CMK (cell line): ENCODE data around the gene LRRC2.
"Not testable (repeated sequence)": the region's sequence is repeated elsewhere in the genome, so short reads cannot be mapped to it uniquely, and the experiment has no call there.

Source experiments
- DNase-seq: peaks from one replicate; pipeline ENCODE4 v3.0.0-alpha.2; 2010; ENCODE audit warnings: low read depth

Gene LRRC2

DNA sequence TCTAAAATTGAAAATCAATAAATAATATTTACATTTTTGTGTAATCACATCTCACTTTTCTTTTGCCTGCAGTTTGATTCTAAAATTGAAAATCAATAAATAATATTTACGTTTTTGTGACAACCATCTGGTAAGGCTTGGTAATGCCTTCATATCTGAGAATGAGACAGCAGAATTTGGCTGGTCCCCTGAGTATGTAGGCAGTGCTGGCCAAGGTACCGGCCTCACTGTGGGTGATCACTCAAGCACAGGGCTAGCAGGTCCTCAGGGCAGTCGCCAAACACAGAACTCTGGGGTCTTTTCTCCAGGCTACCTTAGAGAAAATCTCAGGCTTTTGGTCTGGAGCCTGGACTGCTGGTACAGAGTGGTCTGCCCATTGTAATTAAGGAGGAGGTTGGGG is 42.1 kb downstream of the LRRC2 start:
- DNase-seq: no peak

DNA sequence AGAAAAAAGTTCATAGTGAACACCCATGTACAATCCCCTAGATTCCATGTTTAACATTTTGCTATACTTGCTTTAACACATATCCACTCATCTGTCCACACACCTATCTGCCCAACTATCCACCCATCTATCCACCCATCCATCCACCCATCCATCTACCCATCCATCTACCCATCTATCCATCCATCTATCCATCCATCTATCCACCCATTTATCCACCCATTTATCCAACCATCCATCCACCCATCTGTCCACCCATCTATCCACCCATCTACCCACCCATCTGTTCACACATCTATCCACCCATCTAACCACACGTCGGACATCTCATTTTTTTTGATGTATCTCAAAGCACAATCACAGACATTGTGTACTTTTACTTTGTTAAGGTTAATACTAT is 42.5 kb downstream of the LRRC2 start:
- DNase-seq: no peak

DNA sequence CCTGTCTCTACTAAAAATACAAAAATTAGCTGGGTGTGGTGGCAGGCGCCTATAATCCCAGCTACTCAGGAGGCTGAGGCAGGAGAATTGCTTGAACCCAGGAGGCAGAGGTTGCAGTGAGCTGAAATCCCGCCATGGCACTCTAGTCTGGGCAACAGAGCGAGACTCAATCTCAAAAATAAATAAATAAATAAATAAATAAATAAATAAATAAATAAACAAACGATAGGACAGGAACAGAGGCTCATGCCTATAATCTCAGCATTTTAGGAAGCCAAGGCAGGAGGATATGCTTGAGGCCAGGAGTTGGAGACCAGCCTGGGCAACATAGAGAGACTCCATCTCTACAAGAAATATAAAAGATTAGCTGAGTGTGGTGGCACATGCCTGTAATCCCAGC is 43.9 kb downstream of the LRRC2 start:
- not testable (repeated sequence) for DNase-seq

DNA sequence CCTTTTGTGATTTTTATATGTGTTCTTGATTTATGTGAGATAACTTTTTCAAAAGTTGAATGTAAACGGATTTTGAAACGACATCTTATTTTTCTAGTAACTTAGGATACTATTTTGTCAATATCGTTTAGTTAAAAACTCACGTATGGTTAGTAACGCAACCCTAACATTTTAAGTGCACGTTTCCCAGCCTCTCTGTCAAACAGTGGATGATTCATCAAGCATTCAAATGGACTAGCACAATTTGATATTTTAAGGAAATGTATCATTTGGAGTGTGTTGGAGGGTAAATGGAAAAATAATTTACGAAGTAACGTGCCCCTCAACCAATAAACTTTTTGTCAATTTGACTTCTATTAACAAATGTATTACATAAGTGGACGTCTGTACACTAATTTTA is 45.0 kb downstream of the LRRC2 start:
- DNase-seq: no peak

DNA sequence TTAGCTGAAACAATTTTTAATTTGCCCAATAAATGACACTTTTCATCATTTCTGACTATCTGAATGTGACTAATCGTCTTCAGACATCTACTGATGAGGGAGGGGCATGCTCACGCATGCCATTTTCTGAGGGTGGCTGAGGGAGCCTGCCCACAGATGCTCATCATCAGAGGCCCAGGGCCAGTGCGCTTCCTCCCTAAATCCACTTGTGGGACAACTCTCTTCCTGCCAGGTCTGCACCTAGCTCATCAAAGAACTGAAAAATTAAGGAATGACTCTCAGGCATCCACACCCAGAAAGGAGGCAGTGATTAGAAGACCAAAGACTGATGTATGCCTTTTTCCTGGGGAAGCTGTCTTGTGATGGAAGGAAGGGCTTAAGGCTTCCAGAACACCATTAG is 45.6 kb downstream of the LRRC2 start:
- DNase-seq: no peak

DNA sequence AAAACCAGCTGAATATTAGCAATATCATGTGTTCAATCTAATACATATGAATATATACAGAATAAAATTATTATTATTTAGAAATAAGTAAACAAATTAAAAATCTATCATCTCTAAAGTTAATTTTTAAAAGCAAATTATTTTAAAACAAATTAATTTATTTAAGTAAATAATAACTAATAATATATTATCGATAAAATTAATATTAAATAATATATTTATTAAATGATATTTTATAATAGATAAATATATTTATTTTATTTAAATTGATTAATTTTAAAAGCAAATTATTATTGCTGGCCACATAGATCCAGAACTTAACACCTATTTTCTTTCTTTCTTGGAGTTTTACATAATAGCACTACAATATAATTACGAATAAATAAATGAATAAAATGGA is 46.1 kb downstream of the LRRC2 start:
- no peak for DNase-seq

DNA sequence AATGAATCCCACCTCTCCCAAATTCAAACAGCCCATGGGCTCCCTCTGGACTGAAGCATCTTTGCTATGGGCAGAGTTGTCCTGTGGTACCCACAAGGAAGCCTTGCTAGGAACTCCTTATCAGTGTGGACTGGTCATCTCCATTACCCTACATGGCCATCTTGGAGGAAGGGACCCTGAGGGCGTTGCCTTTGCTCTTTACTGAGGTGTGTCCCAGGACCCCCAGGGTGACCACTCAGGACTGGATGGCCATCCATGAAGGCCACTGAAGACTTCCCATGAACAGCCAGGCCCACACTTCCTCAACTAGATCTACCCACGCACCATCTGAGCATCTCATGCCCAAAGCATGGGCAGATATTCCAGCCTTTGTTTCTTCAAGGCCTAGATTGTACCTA is 48.3 kb downstream of the LRRC2 start:
- DNase-seq: no peak

DNA sequence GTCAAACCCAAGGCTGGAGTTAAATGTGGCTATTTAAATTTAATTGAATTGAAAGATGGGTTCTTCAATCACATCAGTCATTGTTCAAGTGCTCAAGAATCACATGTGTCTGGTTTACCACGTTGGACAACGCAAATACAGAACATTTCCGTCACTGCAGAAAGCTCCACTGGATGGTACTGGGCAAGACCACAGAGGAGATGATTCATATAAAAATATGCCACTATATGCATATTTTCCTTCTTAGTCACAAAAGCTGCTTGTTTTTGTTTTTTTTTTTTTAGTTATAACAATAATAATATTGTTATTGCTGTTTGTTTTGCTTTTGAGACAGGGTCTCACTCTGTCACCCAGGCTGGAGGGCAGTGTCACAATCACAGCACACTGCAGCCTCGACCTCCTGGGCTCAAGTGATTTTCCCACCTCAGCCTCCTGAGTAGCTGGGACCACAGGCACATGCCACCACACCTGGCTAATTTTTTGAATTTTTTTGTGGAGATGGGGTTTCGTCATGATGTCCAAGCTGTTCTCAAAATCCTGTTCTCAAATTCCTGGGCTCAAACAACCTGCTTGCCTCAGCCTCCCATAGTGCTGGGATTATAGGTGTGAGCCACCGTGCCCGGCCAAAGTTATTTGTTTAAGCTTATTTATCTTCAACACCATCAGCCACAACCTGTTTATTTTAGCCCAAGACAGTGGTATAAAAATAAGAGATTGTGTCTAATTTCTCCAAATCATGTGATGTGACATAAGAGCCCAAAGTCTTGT is 48.9 kb downstream of the LRRC2 start:
- no peak for DNase-seq

DNA sequence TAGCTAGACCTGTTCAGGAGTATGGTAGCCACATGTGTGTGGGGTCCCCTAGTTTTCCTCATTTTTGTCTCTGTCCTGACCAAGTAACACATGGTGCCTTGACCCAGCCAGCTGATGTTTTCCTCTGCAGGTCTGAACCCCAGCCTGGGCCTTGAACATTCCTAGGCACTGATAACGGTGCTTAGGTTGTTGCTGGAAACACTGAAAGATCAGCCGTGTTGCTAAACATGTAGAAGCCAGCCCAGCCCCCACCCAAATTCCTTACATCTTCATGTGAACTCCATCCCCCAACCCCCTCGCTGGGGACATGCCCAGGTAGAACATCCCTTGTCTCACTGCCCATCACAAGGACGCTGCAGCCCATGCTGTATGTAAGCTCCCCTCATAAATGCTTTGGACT is 49.6 kb downstream of the LRRC2 start:
- no peak for DNase-seq

DNA sequence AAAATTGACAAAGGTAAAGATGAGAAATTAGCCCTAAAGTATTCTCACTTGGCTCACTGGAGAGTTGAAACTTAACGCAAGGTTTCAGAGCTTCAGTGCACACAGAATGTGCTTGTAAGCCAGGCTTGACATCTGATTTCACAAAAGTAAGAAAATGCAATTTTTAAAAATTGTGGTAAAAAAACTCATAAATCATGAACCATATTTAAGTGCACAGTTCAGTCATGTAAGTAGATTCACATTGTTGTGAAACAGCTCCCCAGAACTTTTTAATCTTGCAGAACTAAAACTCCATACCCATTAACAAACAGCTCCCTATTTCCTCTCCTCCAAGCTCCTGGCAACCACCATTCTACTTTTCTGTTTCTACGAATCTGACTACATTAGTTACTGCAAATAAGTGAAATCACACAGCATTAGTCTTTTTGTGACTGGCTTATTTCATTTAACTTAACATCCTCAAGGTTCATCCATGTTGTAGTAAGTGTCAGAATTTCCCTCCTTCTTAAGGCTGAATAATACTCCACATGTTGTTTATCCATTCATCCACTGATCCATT is 53.8 kb downstream of the LRRC2 start:
- no peak for DNase-seq

DNA sequence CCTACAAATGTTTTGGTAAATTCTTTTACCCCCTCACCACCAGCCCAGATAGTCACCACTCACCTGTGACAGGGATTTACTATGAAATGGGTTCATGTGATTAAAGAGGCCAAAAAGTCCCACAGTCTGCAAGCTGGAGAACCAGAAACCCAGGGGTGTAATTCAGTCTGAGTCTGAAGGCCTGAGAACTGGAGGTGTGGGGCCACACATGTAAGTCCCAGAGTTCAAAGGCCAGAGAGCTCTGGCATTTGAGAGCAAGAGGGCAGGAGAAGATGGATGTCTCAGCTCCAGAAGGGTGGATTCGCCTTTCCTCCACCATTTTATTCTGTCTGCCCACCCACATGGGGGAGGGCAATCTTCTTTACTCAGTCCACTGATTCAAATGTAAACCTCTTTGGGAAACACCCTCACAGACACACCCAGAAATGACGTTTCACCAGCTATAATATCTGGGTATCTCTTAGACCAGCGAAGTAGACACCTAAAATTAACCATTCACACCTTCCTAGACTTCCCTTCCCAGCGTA is 56.4 kb downstream of the LRRC2 start:
- no peak for DNase-seq

DNA sequence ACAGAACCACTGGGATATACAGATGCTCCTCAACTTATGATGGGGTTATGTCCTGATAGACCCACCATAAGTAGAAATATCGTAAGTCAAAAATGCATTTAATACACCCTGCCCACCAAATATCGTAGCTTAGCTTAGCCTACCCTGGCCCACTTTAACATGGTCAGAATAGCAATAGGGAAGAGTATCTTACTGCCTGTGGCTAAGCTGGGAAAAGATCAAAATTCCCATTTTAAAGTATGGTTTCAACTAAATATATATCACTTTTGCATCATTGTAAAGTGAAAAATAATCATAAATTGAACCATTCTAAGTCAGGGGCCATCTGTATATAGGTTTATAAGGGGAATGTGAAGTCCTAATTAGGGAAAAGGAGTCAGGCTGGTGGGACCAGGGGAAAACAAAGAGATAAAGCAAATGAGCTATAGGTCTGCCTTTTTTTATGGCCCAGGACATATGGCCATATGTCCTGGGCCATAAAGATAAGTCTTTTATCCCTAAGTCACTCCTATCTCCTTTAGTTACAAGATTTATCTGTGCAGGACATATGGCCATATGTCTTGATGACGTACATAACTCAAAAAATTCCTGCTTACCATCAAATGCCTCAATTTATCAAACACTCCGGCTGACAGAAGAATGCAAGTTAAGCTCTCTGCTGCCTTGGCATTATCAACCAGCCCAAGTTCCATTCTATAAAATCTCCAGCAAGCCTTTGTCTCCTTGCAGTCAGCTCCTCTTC is 57.1 kb downstream of the LRRC2 start:
- no peak for DNase-seq

DNA sequence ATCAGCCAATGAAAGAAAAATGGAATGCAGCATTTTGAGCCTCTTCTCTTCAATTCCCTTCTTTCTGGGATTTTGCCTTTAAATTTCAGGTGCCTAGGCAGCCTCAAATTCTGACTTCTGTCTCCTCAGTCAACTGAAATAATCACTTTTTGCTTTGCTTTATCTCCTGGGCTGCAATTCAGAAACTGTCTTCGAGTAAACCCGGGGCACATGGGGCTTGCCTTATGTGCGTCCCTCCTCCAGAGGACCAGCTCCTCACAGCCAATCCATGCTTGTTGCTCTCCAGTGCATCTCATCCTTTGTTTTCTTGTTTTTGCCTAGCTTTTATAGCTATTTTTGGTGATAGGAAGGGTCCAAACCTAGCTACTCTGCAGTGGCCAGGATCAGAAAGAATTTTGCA is 59.6 kb downstream of the LRRC2 start:
- no peak for DNase-seq

DNA sequence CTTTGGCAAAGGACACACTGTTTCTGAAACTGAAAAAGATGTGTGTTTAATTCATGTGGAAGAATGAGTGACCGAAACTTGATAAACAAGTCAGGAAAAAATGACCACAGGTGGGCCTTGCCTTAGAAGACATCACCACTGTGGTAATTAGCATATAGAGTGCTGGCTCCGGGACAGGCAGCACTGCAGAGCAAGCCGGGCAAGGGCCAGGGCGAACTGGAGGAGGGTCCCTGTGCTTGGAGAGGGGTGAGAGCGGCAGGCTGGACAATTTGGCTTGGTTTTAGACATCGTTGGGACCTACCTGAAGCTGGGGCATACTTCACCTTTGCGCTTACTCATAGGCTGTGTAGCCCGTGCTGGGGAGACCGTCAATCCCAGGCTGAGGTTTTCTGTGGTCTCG is 60.1 kb downstream of the LRRC2 start:
- DNase-seq: no peak

DNA sequence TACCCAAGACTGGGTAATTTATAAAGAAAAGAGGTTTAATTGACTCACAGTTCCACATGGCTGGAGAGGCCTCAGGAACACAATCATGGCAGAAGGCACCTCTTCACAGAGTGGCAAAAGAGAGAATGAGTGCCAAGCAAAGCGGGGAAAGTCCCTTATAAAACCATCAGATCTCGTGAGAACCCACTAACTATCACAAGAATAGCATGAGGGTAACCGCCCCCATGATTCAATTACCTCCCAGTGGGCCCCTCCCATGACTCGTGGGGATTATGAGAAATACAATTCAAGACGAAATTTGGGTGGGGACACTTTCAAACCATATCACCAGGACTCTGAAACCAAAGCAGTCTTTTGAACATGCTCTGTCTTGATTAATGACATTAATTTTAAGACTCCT is 61.3 kb downstream of the LRRC2 start:
- DNase-seq: no peak

DNA sequence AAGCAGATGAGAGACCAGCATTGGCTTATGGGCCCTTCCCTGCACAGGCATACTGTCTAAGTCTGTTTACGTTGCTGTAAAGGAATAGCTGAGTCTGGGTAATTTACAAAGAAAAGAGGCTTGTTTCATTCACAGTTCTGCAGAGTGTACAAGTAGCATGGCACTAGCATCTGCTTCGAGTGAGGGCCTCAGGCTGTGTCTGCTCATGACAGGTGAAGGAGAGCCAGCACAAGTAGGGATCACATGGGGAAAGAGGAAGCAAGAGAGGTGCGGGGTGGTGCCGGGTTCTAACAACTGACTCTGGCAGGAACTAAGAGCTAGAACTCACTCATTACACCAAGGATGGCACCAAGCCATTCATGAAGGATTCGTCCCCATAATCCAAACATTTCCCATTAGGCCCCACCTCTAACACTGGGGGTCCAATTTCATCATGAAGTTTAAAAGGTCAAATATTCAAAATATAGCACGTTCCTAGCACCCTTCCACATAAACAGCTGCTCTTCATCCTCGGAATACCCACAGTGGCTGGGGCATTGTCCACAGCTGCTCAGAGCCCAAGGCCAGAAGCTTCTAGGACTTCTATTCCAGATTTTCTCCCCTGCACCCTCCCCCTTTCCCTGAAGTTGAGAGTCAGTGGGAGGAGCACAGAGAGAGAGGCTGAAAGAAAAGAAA is 62.8 kb downstream of the LRRC2 start:
- DNase-seq: no peak

DNA sequence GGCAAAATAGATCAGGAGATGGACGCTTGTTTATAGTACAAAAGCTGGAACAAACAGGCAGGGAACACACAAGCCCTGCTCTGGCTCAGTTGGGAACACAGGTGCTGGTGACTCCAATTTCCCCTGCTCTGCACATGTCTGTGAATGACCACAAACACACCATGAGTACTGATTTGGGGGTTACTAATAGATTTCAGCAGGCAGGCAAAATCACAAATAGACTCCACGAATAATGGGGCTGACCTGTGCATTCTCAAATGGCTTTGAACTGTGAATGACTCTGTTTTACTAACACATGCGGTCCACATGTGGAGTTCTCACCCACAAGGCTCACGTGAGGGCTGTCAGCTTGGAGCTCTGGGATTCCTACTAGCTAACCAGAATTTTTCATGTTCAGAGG is 64.4 kb downstream of the LRRC2 start:
- no peak for DNase-seq

DNA sequence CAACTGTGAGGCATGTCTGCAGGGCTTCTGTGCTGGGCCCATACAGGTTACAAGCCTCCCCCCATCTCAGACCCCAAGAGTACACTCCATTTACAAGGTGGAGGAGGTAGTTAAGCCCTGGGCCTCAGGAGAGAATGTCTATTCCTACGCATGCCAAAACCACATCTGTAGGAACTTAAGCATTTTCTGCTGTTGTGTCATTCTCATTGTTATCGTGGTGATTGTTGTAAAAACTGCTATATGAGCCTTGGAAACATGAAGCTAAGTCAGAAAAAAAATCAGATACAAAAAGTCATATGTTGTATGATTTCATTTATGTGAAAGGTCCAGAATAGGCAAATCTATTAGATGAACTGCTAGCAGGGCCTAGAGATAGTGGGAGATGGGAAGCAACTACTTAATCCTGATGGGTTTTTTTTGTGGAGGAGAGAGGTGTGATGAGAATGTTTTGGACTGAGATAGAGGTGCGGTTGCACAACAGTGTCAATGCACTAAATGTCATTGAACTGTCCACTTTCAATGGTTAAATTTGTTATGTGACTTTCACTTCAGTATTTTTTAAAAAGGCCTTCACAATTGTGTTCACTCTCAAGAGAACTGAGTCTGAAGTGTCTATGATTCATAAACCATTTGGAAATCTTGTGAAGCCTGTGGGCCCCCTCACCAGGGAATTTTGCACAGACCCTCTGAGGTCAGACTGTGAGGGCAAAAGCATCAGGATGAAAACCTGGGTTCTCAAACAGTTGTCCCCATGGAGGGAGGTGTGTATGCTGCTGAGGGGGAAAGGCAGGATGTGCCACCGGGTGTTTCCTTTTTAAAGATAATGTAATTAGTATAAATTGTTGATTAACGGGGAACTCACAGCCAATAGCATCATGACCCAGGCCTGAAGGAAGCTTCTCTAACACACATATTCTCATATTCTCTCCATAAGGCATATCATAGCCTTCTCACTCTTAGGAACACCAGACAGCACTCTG is 65.2 kb downstream of the LRRC2 start:
- DNase-seq: no peak

DNA sequence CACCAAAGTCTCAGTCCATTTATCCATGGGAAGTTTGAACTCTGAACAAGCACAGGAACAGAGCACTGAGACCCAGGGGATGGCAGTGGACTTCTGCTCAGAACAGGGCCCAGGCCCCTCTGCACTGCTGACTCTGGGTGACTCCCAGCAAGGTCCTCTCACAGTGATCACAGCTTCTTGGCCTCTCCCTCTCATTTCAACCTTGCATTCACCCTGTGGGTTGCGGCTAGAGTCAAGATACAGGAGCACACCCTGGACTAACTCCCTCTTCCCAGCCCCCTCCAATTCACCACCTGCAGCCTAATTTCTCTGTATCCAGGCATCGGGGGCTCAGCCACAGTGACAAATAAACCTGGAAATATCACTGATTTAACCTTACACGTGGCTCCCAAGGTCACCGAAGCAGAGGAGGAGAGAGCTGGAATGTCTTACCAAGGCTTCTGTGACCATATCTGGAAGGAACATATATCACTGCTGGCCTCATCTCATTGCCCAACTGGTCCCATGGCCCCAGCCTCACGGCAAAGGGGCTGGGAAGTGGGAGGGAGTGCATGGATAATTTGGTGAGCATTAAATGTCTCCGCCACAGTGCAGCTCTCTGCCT is 67.1 kb downstream of the LRRC2 start:
- DNase-seq: no peak

DNA sequence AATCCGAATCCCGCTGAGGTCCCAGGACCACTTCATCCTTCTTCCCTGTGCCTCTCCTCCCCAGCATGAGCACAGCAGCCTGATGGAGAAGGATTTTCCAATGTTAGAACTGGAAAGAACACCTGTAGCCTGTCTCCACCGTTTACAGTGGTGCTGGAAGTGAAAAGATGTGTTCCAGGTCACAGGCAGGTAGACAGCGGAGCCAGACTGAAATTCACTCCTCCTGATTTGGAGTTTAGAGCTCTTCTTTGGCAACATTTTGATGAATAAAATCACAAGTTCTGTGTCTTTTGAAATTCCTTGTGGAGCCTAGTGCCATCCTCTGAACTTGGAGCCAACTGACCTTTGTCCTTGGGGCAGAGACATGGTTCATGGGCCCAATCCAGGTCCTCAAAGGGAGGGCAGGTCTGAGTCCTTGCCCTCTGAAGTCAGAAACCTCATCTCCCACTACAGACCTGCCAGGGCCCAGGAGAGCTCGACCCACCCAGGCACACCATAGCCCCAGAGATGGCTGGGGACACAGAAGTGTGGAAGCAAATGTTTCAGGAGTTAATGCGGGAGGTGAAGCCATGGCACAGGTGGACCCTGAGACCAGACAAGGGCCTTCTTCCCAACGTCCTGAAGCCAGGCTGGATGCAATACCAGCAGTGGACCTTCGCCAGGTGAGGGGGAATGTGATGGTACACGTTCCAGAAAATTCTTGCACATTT is 68.4 kb downstream of the LRRC2 start, which contains the start of gene RTP3:
Gene RTP3 (plus strand): TSS at position 421 of the 710 bp plus-strand sequence. CDS start 87 bp downstream, at position 508.
- no peak for DNase-seq
